NT2/D1 (cell line): ENCODE measurements around the gene DNM1L.

Experiments
- YY1 ChIP-seq: IDR thresholded peaks from 2 replicates; pipeline ENCODE4 v1.6.1; 2011; ENCODE audit not compliant: insufficient read length, insufficient read depth
- ZNF274 ChIP-seq: IDR thresholded peaks from 2 replicates; pipeline ENCODE4 v1.6.1; 2011; ENCODE audit warnings: mild to moderate bottlenecking, low read depth, low read length

DNA sequence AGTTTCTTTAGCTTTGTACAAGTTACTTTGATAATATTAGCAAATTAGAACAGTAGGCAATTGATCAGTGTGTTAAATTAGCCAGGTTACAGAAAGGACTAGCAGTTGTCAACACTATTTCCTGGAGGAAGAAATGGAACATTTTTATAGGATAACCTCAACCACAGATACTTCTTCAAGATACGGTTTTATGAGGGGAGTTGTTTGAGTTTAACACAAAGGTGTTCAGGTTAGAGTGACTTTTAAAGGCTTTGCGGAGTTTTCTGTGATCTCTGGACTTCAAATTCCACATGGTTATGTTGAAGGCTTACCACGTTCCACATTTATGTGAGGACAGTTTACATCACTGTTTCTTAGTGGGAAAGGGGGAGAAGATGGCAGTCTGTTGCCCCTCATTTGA is 57.3 kb downstream of the DNM1L start:
- TF ChIP-seq ZNF274 = no peak
- TF ChIP-seq YY1 = no peak
